Vagina (tissue), 2 donors: Measurements from ENCODE around the gene LYL1.

Experiments used
- CTCF ChIP-seq, 3 experiments: fragments of 450-650 bp in 2 of 3; fragments of 200-600 bp in 1 of 3; sonication (generic) in 1 of 3; IDR thresholded peaks; one replicate each; pipeline ENCODE4 v1.5.1; 2017 to 2019; ENCODE audit warnings: antibody characterized with exemption in 3 of 3, mild to moderate bottlenecking in 2 of 3, moderate library complexity in 2 of 3
- POLR2AphosphoS5 ChIP-seq, 2 donors: sonication (generic); formaldehyde crosslinking; IDR thresholded peaks; one replicate each; pipeline ENCODE4 v1.9.0; 2017; ENCODE audit warnings: antibody characterized with exemption in 2 of 2, mild to moderate bottlenecking in 2 of 2, low read depth in 1 of 2; ENCODE audit not compliant: insufficient read depth in 1 of 2

DNA sequence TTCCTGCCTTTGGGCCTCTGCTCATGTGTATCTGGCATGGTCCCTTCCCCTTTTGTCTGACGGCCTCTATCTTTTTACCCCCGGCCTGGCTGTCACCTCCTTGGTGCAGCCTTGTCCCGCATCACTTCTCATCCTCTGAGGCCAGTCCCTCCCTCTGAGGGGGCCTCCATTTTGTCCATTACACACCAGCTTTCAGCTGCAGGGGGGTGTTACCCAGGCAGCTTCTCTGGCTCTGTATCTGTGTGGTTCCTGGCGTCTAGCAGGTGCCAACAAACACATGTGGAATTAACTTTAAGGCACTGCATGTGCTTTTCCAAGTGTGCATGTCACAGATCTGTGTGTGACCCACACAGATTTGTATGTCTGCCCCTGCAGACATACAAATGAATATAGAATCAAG, 52.4 kb downstream of the LYL1 start:
- TF ChIP-seq POLR2AphosphoS5 (IDR thresholded peaks at IDR 0.05; ENCODE audit: insufficient read depth in 1 of 2, low read depth in 1 of 2) (no peak), CTCF (IDR thresholded peaks at IDR 0.05) (no peak)
